Uterus (tissue), 2 donors: ENCODE measurements around the gene SGTA.

Experiments used
- POLR2A ChIP-seq, 2 donors: fragments of 450-650 bp; IDR thresholded peaks; one replicate each; pipeline ENCODE4 v1.6.1; 2016; ENCODE audit warnings: antibody characterized with exemption in 2 of 2, mild to moderate bottlenecking in 1 of 2, moderate library complexity in 1 of 2
- TF ChIP-seq, protein P1 (sequence below), 4 experiments: fragments of 200-600 bp in 2 of 4; fragments of 450-650 bp in 2 of 4; sonication (generic) in 2 of 4; IDR thresholded peaks; one replicate each; pipeline ENCODE4 v1.5.1; 2016 to 2019; ENCODE audit warnings: antibody characterized with exemption in 4 of 4, mild to moderate bottlenecking in 2 of 4, moderate library complexity in 1 of 4

DNA sequence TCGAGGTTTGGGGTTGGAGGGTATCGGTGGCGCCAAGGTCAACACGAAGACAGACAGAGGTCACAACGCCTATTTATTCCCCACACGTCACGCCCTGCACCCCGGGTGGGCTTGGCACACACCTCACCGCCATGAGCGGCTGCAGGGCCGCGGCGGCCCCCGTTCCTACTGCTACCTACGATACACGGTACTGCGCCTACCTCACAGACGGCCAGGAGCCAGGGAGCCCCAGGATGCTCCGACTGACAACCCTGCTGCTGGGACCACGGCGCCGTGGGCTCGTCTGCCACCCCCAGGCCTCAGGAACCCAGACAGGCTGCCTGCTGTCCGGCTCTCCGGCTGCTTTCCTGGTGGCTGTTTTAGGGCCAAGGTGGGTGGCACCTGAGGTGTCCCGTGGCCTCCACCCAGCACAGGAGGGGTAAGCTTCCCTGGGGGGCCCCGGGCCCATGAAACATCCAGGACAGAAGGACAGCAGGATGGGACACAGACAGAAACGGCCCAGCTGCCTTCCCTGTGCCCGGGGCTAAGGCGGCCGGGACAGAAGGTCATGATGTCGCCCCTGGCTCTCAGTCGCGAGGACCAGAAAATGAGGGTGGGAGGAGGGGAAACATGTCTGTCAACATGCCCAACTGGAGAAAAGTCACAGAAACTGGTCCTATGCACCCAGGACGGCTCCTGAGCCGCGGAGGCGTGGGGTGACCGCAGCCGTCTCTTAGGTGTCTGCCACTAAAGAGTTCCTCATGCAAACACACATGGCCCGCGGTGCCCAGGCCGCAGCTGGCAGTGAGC is 28.2 kb downstream of the SGTA start:
- TF ChIP-seq, protein P1, sequence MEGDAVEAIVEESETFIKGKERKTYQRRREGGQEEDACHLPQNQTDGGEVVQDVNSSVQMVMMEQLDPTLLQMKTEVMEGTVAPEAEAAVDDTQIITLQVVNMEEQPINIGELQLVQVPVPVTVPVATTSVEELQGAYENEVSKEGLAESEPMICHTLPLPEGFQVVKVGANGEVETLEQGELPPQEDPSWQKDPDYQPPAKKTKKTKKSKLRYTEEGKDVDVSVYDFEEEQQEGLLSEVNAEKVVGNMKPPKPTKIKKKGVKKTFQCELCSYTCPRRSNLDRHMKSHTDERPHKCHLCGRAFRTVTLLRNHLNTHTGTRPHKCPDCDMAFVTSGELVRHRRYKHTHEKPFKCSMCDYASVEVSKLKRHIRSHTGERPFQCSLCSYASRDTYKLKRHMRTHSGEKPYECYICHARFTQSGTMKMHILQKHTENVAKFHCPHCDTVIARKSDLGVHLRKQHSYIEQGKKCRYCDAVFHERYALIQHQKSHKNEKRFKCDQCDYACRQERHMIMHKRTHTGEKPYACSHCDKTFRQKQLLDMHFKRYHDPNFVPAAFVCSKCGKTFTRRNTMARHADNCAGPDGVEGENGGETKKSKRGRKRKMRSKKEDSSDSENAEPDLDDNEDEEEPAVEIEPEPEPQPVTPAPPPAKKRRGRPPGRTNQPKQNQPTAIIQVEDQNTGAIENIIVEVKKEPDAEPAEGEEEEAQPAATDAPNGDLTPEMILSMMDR (IDR thresholded peaks at IDR 0.05): no peak
- TF ChIP-seq POLR2A (IDR thresholded peaks at IDR 0.05): no peak
